HEK293T (cell line): Measurements from ENCODE around the gene SMIM33.
"Not testable (repeated sequence)": the region's sequence is repeated elsewhere in the genome, so short reads cannot be mapped to it uniquely, and the experiment has no call there.

ENCODE experiments used
- ARNT ChIP-seq: fragments of 450-650 bp; IDR thresholded peaks from 2 replicates; pipeline ENCODE4 v1.6.1; 2017; ENCODE audit warnings: mild to moderate bottlenecking
- BHLHE40 ChIP-seq: fragments of 450-650 bp; IDR thresholded peaks from 2 replicates; pipeline ENCODE4 v1.6.1; 2016; ENCODE audit warnings: mild to moderate bottlenecking, moderate library complexity, borderline replicate concordance
- CTBP1 ChIP-seq: fragments of 450-650 bp; IDR thresholded peaks from 2 replicates; pipeline ENCODE4 v1.6.1; 2016; ENCODE audit warnings: borderline replicate concordance
- ELF4 ChIP-seq: fragments of 450-650 bp; IDR thresholded peaks from 2 replicates; pipeline ENCODE4 v1.6.1; 2017; ENCODE audit warnings: antibody characterized with exemption
- FOXA1 ChIP-seq: fragments of 450-650 bp; IDR thresholded peaks from 2 replicates; pipeline ENCODE4 v1.6.1; 2016; ENCODE audit warnings: mild to moderate bottlenecking
- FOXK2 ChIP-seq: fragments of 450-650 bp; IDR thresholded peaks from 2 replicates; pipeline ENCODE4 v1.6.1; 2016; ENCODE audit warnings: mild to moderate bottlenecking
- HDGF ChIP-seq: fragments of 450-650 bp; IDR thresholded peaks from 2 replicates; pipeline ENCODE4 v1.6.1; 2017; ENCODE audit warnings: antibody characterized with exemption, borderline replicate concordance
- LEF1 ChIP-seq: fragments of 450-650 bp; IDR thresholded peaks from 2 replicates; pipeline ENCODE4 v1.6.1; 2017; ENCODE audit warnings: mild to moderate bottlenecking, borderline replicate concordance
- NFRKB ChIP-seq: fragments of 450-650 bp; IDR thresholded peaks from 2 replicates; pipeline ENCODE4 v1.6.1; 2016; ENCODE audit warnings: mild to moderate bottlenecking, moderate library complexity
- SUZ12 ChIP-seq: fragments of 450-650 bp; IDR thresholded peaks from 2 replicates; pipeline ENCODE4 v1.6.1; 2016; ENCODE audit warnings: mild to moderate bottlenecking
- TARDBP ChIP-seq: fragments of 450-650 bp; IDR thresholded peaks from 2 replicates; pipeline ENCODE4 v1.6.1; 2016
- ZNF384 ChIP-seq: fragments of 450-650 bp; IDR thresholded peaks from 2 replicates; pipeline ENCODE4 v1.6.1; 2016
- TF ChIP-seq, protein P1 (sequence below): fragments of 450-650 bp; IDR thresholded peaks from 2 replicates; pipeline ENCODE4 v1.6.1; 2016

GRCh38 chr5:139503036-139503817 is 32.4 kb downstream of the SMIM33 start:
- TF ChIP-seq ARNT, BHLHE40, NFRKB, HDGF, CTBP1, ZNF384, ELF4, FOXK2, TARDBP, FOXA1, LEF1, SUZ12: not testable (repeated sequence)
- TF ChIP-seq, protein P1, sequence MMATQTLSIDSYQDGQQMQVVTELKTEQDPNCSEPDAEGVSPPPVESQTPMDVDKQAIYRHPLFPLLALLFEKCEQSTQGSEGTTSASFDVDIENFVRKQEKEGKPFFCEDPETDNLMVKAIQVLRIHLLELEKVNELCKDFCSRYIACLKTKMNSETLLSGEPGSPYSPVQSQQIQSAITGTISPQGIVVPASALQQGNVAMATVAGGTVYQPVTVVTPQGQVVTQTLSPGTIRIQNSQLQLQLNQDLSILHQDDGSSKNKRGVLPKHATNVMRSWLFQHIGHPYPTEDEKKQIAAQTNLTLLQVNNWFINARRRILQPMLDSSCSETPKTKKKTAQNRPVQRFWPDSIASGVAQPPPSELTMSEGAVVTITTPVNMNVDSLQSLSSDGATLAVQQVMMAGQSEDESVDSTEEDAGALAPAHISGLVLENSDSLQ = not testable (repeated sequence)
